Measurements from ENCODE around the gene PRKCH.

- TF ChIP-seq EZH2 (IDR thresholded peaks at IDR 0.05; ENCODE audit: borderline replicate concordance, low read depth, low read length, severe bottlenecking) (no peak), POLR2A (IDR thresholded peaks at IDR 0.05; ENCODE audit: low read depth, low read length) (no peak), CTCF (IDR thresholded peaks at IDR 0.05; ENCODE audit: extremely low read depth in 1 of 2, insufficient read depth in 1 of 2, low read depth in 1 of 2, low read length in 2 of 2) (peak; percentile 40 to 51), JUN (IDR thresholded peaks at IDR 0.05; ENCODE audit: borderline replicate concordance, insufficient read depth, insufficient read length, low read depth) (no peak), MYC (IDR thresholded peaks at IDR 0.05; ENCODE audit: low read depth, low read length) (no peak), POLR2AphosphoS5 (IDR thresholded peaks at IDR 0.05; ENCODE audit: insufficient read depth, low read depth, low read length) (no peak), MAX (IDR thresholded peaks at IDR 0.05; ENCODE audit: insufficient read depth, insufficient read length) (no peak), GATA2 (IDR thresholded peaks at IDR 0.05; ENCODE audit: insufficient read depth, insufficient read length, low read depth, low read length) (no peak), FOS (IDR thresholded peaks at IDR 0.05; ENCODE audit: borderline replicate concordance, insufficient read depth, low read length) (no peak)
Observed at GRCh38 chr14:61296719-61297502, 24.5 kb upstream of the PRKCH start.
